SH-SY5Y (cell line): Measurements from ENCODE around the gene MC1R.

Experiments
- GATA2 ChIP-seq: IDR thresholded peaks from 2 replicates; pipeline ENCODE4 v1.6.1; 2011; ENCODE audit warnings: mild to moderate bottlenecking, low read depth, low read length
- GATA3 ChIP-seq: IDR thresholded peaks from 2 replicates; pipeline ENCODE4 v1.6.1; 2011; ENCODE audit warnings: low read depth, mild to moderate bottlenecking, low read length, moderate library complexity

DNA sequence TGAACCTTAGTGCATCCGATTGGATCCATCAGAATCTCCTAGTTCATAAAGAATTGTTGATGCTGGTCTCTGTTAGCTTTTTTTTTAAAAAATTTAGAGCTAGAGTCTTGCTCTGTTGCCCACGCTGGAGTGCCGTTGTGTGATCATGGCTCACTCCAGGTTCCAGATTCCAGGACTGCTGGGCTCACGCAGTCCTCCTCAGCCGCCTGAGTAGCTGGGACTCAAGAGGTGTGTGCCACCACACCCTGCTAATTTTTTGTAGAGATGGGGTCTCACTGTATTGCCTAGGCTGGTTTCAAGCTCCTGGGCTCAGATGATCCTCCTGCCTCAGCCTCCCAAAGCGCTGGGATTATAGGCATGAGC is 37.3 kb upstream of the MC1R start:
- TF ChIP-seq GATA3: no peak
- no peak for TF ChIP-seq GATA2
